SK-N-SH treated with all-trans-retinoic acid at 6 μM for 48 hours (cell line): ENCODE data around the gene PLXNA4.

Source experiments
- GLIS3 ChIP-seq: fragments of 250-450 bp; sonication (Bioruptor Pico); IDR thresholded peaks from 2 replicates; pipeline ENCODE4 v1.5.0; 2020; ENCODE audit warnings: mild to moderate bottlenecking, moderate library complexity
- TCF4 ChIP-seq: fragments of 250-450 bp; sonication (Bioruptor Pico); IDR thresholded peaks from 2 replicates; pipeline ENCODE4 v1.8.0; 2021; ENCODE audit warnings: mild to moderate bottlenecking, moderate library complexity, borderline replicate concordance
- ZNF8 ChIP-seq: fragments of 450-650 bp; formaldehyde crosslinking; IDR thresholded peaks from 2 replicates; pipeline ENCODE4 v1.5.0; 2020; ENCODE audit warnings: mild to moderate bottlenecking, moderate library complexity

DNA sequence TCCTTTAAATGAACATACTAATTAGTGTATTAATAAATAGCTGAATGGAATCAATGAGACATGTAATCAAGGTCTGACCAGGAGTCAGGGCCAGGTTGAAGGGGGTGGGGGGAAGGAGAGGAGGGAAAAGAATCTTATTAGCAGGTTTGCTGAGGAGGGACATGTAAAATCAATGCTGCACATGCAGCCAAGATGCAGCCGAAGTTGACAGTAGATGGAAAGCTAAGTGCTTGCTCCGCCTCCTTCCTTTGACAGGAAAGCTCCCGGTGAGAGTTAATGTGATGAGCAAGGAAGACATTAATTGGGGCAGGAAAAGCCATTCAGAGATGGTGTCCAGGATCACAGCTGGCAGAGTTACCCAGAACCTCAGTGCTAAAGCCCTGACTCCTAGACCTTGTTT lies 24.4 kb downstream of the PLXNA4 start:
- TF ChIP-seq TCF4 (CRISPR knock-in tag) (no peak), ZNF8 (no peak), GLIS3 (CRISPR knock-in tag) (no peak)
